HepG2 (cell line): ENCODE results near the gene CACNA1C. TPM values are rescaled to one million over a fixed set of nuclear protein-coding genes. Genes with fewer than 3 reads are reported as not detected.
A peak's percentile ranks its signal among the peaks of the same experiment; 100 is the strongest.

Experiments
- CAMTA2 ChIP-seq: sonication (generic); formaldehyde crosslinking; IDR thresholded peaks from 2 replicates; pipeline ENCODE4 v1.4.0; 2020; ENCODE audit warnings: mild to moderate bottlenecking, missing genetic modification reagents, borderline replicate concordance
- CEBPG ChIP-seq: IDR thresholded peaks from 2 replicates; pipeline ENCODE4 v1.6.1; 2016
- DPF2 ChIP-seq: sonication (generic); formaldehyde crosslinking; IDR thresholded peaks from 2 replicates; pipeline ENCODE4 v1.4.0; 2020; ENCODE audit warnings: mild to moderate bottlenecking, low read depth, missing genetic modification reagents, borderline replicate concordance
- ELF3 ChIP-seq: IDR thresholded peaks from 2 replicates; pipeline ENCODE4 v1.6.1; 2016; ENCODE audit warnings: missing genetic modification reagents, missing compliant biosample characterization
- FOXP1 ChIP-seq, 2 experiments: fragments of 450-650 bp in 1 of 2; IDR thresholded peaks; 2 replicates each; pipeline ENCODE4 v1.6.1; 2017 to 2018; ENCODE audit warnings: antibody characterized with exemption in 1 of 2
- GMEB2 ChIP-seq: IDR thresholded peaks from 2 replicates; pipeline ENCODE4 v1.6.1; 2016; ENCODE audit warnings: missing biosample characterization, missing genetic modification reagents, low read depth
- GPN1 ChIP-seq: sonication (generic); formaldehyde crosslinking; IDR thresholded peaks from 2 replicates; pipeline ENCODE4 v1.5.1; 2020; ENCODE audit warnings: missing genetic modification reagents, borderline replicate concordance
- HNF4A ChIP-seq: sonication (generic); formaldehyde crosslinking; IDR thresholded peaks from 2 replicates; pipeline ENCODE4 v1.4.0; 2020; ENCODE audit warnings: missing genetic modification reagents
- IRF1 ChIP-seq: sonication (generic); formaldehyde crosslinking; IDR thresholded peaks from 2 replicates; pipeline ENCODE4 v1.4.0; 2020; ENCODE audit warnings: low read depth, mild to moderate bottlenecking, missing genetic modification reagents
- KDM3A ChIP-seq: IDR thresholded peaks from 2 replicates; pipeline ENCODE4 v1.6.1; 2018; ENCODE audit warnings: low read depth, missing compliant biosample characterization
- MATR3 ChIP-seq: sonication (generic); formaldehyde crosslinking; IDR thresholded peaks from 2 replicates; pipeline ENCODE4 v1.4.0; 2020; ENCODE audit warnings: missing genetic modification reagents
- MTA3 ChIP-seq: sonication (generic); formaldehyde crosslinking; IDR thresholded peaks from 2 replicates; pipeline ENCODE4 v1.4.0; 2020; ENCODE audit warnings: missing genetic modification reagents
- MXD1 ChIP-seq: sonication (generic); formaldehyde crosslinking; IDR thresholded peaks from 2 replicates; pipeline ENCODE4 v1.4.0; 2020; ENCODE audit warnings: mild to moderate bottlenecking, missing genetic modification reagents
- RFX3 ChIP-seq: IDR thresholded peaks from 2 replicates; pipeline ENCODE4 v1.6.1; 2016; ENCODE audit warnings: missing biosample characterization, missing genetic modification reagents
- SRSF9 ChIP-seq: fragments of 200-400 bp; formaldehyde crosslinking; IDR thresholded peaks from 2 replicates; pipeline ENCODE4 v1.6.1; 2018; ENCODE audit warnings: borderline replicate concordance, mild to moderate bottlenecking, low read depth, low read length; ENCODE audit not compliant: insufficient read depth, poor library complexity, severe bottlenecking
- STAT5B ChIP-seq: sonication (generic); formaldehyde crosslinking; IDR thresholded peaks from 2 replicates; pipeline ENCODE4 v1.4.0; 2020; ENCODE audit warnings: missing genetic modification reagents
- THYN1 ChIP-seq: sonication (generic); formaldehyde crosslinking; IDR thresholded peaks from 2 replicates; pipeline ENCODE4 v1.8.1; 2023; ENCODE audit warnings: low read depth, mild to moderate bottlenecking, moderate library complexity, missing genetic modification reagents, borderline replicate concordance
- YEATS4 ChIP-seq: sonication (generic); formaldehyde crosslinking; IDR thresholded peaks from 2 replicates; pipeline ENCODE4 v1.4.0; 2020; ENCODE audit warnings: missing genetic modification reagents, borderline replicate concordance
- ZMYM2 ChIP-seq: sonication (generic); formaldehyde crosslinking; IDR thresholded peaks from 2 replicates; pipeline ENCODE4 v1.8.0; 2022; ENCODE audit warnings: mild to moderate bottlenecking, missing genetic modification reagents
- ZNF235 ChIP-seq: sonication (generic); formaldehyde crosslinking; IDR thresholded peaks from 2 replicates; pipeline ENCODE4 v1.8.1; 2023; ENCODE audit warnings: mild to moderate bottlenecking, missing genetic modification reagents, borderline replicate concordance
- ZNF264 ChIP-seq: sonication (generic); formaldehyde crosslinking; IDR thresholded peaks from 2 replicates; pipeline ENCODE4 v1.4.0; 2020; ENCODE audit warnings: missing genetic modification reagents
- ZNF556 ChIP-seq: sonication (generic); formaldehyde crosslinking; IDR thresholded peaks from 2 replicates; pipeline ENCODE4 v1.4.0; 2020; ENCODE audit warnings: mild to moderate bottlenecking, missing genetic modification reagents, borderline replicate concordance
- ZNF564 ChIP-seq: sonication (generic); formaldehyde crosslinking; IDR thresholded peaks from 2 replicates; pipeline ENCODE4 v1.8.1; 2023; ENCODE audit warnings: mild to moderate bottlenecking, missing genetic modification reagents
- ZNF7 ChIP-seq: IDR thresholded peaks from 2 replicates; pipeline ENCODE4 v1.6.1; 2016; ENCODE audit warnings: missing biosample characterization, missing genetic modification reagents
- ZNF891 ChIP-seq: sonication (generic); formaldehyde crosslinking; IDR thresholded peaks from 2 replicates; pipeline ENCODE4 v1.5.0; 2020; ENCODE audit warnings: mild to moderate bottlenecking, missing genetic modification reagents
- ZUFSP ChIP-seq: sonication (generic); formaldehyde crosslinking; IDR thresholded peaks from 2 replicates; pipeline ENCODE4 v1.9.0; 2021; ENCODE audit warnings: missing genetic modification reagents, mild to moderate bottlenecking, borderline replicate concordance
- polyA plus RNA-seq, 8 experiments: library from polyadenylated mRNA; depleted of rRNA in 3 of 8; stranded (reverse) in 7 of 8; unstranded in 1 of 8; fragments of >200 nt; fragmentation: Illumina TruSeq in 4 of 8; extraction: Trizol in 4 of 8; gene quantifications; 2 replicates each; pipeline versions ENCODE4 v1.2.1 to v1.2.3, GENCODE V29; 2011 to 2016; ENCODE audit warnings: low read depth in 4 of 8, missing spikeins in 1 of 8, mixed read lengths in 1 of 8; ENCODE audit not compliant: insufficient read depth in 1 of 8
- total RNA-seq, 5 experiments: library from RNA; depleted of rRNA; stranded (reverse); fragments of >200 nt; fragmentation: Illumina TruSeq; extraction: Trizol; gene quantifications; 2 replicates each; pipeline ENCODE4 v1.2.3, GENCODE V29; 2016; ENCODE audit warnings: low read depth in 1 of 5

The CACNA1C gene
- total and polyA plus RNA-seq, 2 of the 13 experiments (the other 11 are each of a cell fraction or from before 2014, with no cell fraction given), result not detected

GRCh38 chr12:2004113-2004929 is 48.5 kb upstream of the CACNA1C start, which contains the start of gene DCP1B (continued):
- no peak for TF ChIP-seq ZUFSP
- 0 out of 2 replicates have a peak, but pooled peaks have one; percentile 14 for TF ChIP-seq CEBPG (CRISPR knock-in tag)
- TF ChIP-seq GPN1, result no peak; the same call in 1 of the 2 replicates
- no peak for TF ChIP-seq CAMTA2 (CRISPR knock-in tag)
- TF ChIP-seq SRSF9, result no peak
- TF ChIP-seq IRF1, result 0 out of 2 replicates have a peak, but pooled peaks have one; percentile 74
- no peak for TF ChIP-seq ZNF7 (CRISPR knock-in tag)
- TF ChIP-seq FOXP1 (IDR thresholded peaks at IDR 0.05), result no peak
- peak; percentile 38; the same call in 1 of the 2 replicates for TF ChIP-seq FOXP1 (CRISPR knock-in tag; IDR thresholded peaks at IDR 0.05)
- TF ChIP-seq DPF2 (CRISPR knock-in tag), result no peak
- TF ChIP-seq MATR3 (CRISPR knock-in tag), result no peak
- peak; percentile 9; the same call in 1 of the 2 replicates for TF ChIP-seq HNF4A (CRISPR knock-in tag)
- TF ChIP-seq ZMYM2, result no peak
- TF ChIP-seq MTA3 (CRISPR knock-in tag), result no peak
- peak; percentile 79 for TF ChIP-seq ELF3 (CRISPR knock-in tag)
- TF ChIP-seq ZNF235 (CRISPR knock-in tag), result no peak
- no peak for TF ChIP-seq THYN1 (CRISPR knock-in tag)
- peak; percentile 65; the same call in 1 of the 2 replicates for TF ChIP-seq KDM3A (CRISPR knock-in tag)
- TF ChIP-seq ZNF891 (CRISPR knock-in tag), result peak; percentile 89
- no peak for TF ChIP-seq ZNF564 (CRISPR knock-in tag)
- TF ChIP-seq ZNF264 (CRISPR knock-in tag), result 0 out of 2 replicates have a peak, but pooled peaks have one; percentile 23
- peak; percentile 79 for TF ChIP-seq GMEB2 (CRISPR knock-in tag)
- no peak for TF ChIP-seq STAT5B (CRISPR knock-in tag)
- TF ChIP-seq RFX3 (CRISPR knock-in tag), result peak; percentile 97
- peak; percentile 92; the same call in 1 of the 2 replicates for TF ChIP-seq ZNF556 (CRISPR knock-in tag)
- TF ChIP-seq YEATS4 (CRISPR knock-in tag), result peak; percentile 68
- TF ChIP-seq MXD1 (CRISPR knock-in tag), result peak; percentile 87
